Measurements from ENCODE around the gene SCRN3. TPM values are rescaled to one million over a fixed set of nuclear protein-coding genes. Genes with fewer than 3 reads are reported as not detected.

Gene SCRN3
- total RNA-seq: 18.5 and 35.9 TPM in 2 replicates

DNA sequence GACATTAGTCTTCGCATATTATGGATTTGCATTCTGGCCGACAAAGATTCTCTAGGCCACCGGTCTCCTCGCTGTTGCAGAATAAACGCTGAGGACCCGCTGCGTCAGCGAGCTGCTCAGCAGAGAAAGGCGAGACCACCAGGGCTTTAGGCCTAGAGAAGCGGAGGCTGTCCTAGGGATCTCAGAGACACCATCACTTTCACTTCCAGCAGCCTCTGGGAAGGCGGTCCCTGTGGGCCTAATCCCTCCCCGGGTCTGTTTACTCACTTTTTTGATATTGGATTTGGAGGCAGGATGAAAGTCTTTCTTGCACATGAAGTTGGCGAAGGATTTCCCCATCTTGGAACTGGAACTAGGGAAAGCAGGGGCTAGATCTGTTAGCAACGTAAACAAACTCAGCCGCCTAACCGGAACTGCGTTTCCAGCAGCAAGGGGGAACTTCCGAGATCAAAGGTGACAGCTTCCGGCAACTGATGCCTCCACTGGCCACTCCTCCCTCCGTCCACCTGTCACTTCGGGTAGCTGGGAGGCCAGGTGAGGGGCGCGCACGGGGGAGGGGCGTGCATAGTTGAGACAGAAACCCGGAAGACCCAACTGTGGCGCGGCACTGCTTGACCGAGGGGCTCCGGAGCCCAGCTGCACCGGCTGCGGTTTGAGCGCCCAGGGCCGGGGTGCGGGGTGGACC lies at the start of gene SCRN3:
TSS of gene SCRN3 (plus strand) at position 447 of the 685 bp plus-strand sequence. CDS start 2,554 bp downstream, outside the sequence.

Other genes with a start within 250 kb of the SCRN3 start
- gene OLA1, start 147.2 kb upstream of the SCRN3 start, total RNA-seq: 125 and 144 TPM in 2 replicates
- not detected in 2 replicates for gene SP9, start 60.8 kb upstream of the SCRN3 start, total RNA-seq
- 1.7 and 3.7 TPM in 2 replicates for gene GPR155, start 91.3 kb downstream of the SCRN3 start, total RNA-seq
- gene WIPF1, start 202.1 kb downstream of the SCRN3 start, total RNA-seq: under 0.01 and 0.14 TPM in 2 replicates

Measured in nasal cavity respiratory epithelium epithelial cell of viscerocranial mucosa (primary cell).